Ishikawa (cell line): ENCODE data around the gene CLN5.

Experiments
- CEBPB ChIP-seq: IDR thresholded peaks from 2 replicates; pipeline ENCODE4 v1.6.1; 2012
- CREB1 ChIP-seq: IDR thresholded peaks from 2 replicates; pipeline ENCODE4 v1.6.1; 2012; ENCODE audit warnings: low read depth
- EGR1 ChIP-seq: IDR thresholded peaks from 2 replicates; pipeline ENCODE4 v1.6.1; 2012
- EP300 ChIP-seq: IDR thresholded peaks from 2 replicates; pipeline ENCODE4 v1.6.1; 2012; ENCODE audit warnings: borderline replicate concordance
- FOXM1 ChIP-seq: IDR thresholded peaks from 2 replicates; pipeline ENCODE4 v1.6.1; 2012; ENCODE audit warnings: low read depth, borderline replicate concordance
- NFIC ChIP-seq: IDR thresholded peaks from 2 replicates; pipeline ENCODE4 v1.6.1; 2012
- RAD21 ChIP-seq: IDR thresholded peaks from 2 replicates; pipeline ENCODE4 v1.6.1; 2012; ENCODE audit warnings: low read depth
- TAF1 ChIP-seq: IDR thresholded peaks from 2 replicates; pipeline ENCODE4 v1.6.1; 2012; ENCODE audit warnings: low read depth, mild to moderate bottlenecking
- TCF12 ChIP-seq: IDR thresholded peaks from 2 replicates; pipeline ENCODE4 v1.6.1; 2012; ENCODE audit warnings: low read depth
- TEAD4 ChIP-seq: IDR thresholded peaks from 2 replicates; pipeline ENCODE4 v1.6.1; 2012
- YY1 ChIP-seq: IDR thresholded peaks from 2 replicates; pipeline ENCODE4 v1.6.1; 2012; ENCODE audit warnings: low read depth
- ZBTB7A ChIP-seq: IDR thresholded peaks from 2 replicates; pipeline ENCODE4 v1.6.1; 2012; ENCODE audit warnings: low read depth
- TF ChIP-seq, protein P1 (sequence below): IDR thresholded peaks from 2 replicates; pipeline ENCODE4 v1.6.1; 2012; ENCODE audit warnings: low read depth, mild to moderate bottlenecking
- TF ChIP-seq, protein P2 (sequence below): IDR thresholded peaks from 2 replicates; pipeline ENCODE4 v1.6.1; 2012
- TF ChIP-seq, protein P3 (sequence below): IDR thresholded peaks from 2 replicates; pipeline ENCODE4 v1.6.1; 2012

CLN5 gene

DNA sequence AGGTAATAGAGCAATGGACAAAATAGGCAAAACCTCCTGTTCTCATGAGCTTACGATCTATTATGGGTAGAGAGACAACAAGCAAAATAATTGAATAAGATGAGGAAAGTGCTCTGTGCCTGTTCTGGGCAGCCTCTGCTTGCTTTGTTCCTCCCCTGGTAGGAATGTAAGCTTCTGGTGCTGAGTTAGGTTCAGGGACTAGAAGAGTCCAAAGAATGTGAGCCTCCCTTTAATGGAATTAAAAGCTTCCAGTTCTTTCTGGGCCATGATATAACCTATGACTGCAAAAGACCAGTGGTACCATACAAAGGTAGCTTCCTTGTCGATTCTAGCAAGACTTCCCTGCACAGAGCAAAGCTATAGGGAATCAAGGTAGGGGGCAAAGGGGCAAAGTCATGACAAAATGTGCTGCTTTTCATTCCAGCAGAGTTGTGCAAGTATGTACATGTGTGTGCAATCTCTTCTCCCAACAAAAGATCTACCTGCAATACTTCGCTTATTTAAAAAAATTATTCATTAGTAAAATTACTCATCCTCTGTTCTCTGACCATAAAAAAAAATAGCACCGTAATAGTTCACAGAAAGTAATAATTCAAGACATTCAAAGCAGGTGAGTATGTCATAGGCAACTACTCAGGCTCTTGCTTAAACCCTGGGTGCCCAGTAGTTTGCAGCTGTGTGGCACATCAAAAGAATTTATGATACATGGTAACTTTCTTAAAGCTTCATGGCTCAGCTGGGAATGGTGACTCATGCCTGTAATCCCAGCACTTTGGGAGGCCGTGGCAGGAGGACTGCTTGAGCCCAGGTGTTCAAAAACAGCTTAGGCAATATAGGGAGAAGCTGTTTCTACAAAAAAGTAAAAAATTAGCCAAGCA is 22.2 kb upstream of the CLN5 start:
- no peak for TF ChIP-seq TCF12

DNA sequence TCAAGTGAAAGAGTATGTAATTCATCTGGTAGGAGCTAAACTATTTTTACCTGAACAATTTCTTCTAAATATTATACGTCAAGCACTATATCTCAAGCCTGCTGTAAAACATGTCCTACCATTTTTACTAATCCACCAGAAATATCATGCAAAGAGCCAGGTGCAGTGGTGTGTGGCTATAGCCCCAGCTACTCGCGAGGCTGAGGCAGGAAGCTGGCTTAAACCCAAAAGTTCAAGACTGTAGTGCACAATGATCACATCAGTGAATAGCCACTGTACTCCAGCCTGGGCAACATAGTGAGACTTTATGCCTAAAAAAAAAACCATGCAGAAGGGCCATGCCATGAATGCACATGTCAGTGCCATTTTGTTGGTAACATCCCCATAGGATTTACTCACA is 20.7 kb upstream of the CLN5 start:
- TF ChIP-seq RAD21: no peak
- TF ChIP-seq ZBTB7A: no peak
- TF ChIP-seq, protein P1, sequence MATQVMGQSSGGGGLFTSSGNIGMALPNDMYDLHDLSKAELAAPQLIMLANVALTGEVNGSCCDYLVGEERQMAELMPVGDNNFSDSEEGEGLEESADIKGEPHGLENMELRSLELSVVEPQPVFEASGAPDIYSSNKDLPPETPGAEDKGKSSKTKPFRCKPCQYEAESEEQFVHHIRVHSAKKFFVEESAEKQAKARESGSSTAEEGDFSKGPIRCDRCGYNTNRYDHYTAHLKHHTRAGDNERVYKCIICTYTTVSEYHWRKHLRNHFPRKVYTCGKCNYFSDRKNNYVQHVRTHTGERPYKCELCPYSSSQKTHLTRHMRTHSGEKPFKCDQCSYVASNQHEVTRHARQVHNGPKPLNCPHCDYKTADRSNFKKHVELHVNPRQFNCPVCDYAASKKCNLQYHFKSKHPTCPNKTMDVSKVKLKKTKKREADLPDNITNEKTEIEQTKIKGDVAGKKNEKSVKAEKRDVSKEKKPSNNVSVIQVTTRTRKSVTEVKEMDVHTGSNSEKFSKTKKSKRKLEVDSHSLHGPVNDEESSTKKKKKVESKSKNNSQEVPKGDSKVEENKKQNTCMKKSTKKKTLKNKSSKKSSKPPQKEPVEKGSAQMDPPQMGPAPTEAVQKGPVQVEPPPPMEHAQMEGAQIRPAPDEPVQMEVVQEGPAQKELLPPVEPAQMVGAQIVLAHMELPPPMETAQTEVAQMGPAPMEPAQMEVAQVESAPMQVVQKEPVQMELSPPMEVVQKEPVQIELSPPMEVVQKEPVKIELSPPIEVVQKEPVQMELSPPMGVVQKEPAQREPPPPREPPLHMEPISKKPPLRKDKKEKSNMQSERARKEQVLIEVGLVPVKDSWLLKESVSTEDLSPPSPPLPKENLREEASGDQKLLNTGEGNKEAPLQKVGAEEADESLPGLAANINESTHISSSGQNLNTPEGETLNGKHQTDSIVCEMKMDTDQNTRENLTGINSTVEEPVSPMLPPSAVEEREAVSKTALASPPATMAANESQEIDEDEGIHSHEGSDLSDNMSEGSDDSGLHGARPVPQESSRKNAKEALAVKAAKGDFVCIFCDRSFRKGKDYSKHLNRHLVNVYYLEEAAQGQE: no peak
- TF ChIP-seq CEBPB: no peak

DNA sequence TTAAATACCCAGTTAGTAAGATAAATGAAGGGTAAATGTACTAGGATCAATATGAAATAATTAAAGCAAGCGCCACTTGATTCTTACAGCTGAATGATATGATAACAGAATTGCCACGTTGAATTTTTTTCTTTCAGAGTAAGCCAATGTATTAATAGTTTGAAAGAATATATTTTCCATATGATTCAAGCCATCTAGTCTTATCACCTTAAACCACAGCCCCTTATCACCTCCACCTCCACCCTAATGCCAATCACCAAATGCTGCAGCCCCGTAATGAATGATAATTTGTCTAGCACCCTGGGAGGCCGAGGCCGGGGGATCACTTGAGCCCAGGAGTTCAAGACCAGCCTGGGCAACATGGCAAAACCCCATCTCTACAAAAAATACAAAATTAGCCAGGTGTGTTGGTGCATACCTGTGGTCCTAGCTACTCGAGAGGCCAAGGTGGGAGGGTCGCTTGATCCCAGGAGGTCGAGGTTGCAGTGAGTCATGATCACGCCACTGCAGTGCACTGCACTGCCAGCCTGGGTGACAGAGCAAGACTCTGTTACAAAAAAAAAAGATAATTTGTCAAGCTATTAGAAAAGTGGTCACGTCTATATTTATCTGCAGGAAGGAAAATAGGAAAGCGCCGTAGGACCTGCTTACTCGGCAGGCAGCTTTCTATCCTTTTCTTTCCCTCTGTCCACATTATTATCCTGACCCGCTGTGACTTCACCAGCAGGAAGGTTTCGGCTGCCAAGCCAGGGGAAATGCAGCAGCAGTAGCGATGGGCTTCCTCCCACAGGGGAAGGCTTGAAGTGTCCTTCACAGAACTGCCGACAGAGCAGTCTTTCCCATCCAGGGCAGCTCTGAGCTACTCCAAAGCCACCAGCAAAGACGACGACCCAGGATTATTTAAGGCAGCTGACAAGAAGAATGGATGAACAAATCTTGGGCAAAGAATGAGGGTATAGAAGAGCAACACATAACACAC is 19.7 kb upstream of the CLN5 start:
- TF ChIP-seq, protein P1: no peak
- TF ChIP-seq CEBPB (no peak), EP300 (no peak), FOXM1 (no peak), NFIC (no peak), CREB1 (no peak), TEAD4 (no peak), EGR1 (no peak)
- TF ChIP-seq, protein P2, sequence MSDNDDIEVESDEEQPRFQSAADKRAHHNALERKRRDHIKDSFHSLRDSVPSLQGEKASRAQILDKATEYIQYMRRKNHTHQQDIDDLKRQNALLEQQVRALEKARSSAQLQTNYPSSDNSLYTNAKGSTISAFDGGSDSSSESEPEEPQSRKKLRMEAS: no peak
- TF ChIP-seq, protein P3, sequence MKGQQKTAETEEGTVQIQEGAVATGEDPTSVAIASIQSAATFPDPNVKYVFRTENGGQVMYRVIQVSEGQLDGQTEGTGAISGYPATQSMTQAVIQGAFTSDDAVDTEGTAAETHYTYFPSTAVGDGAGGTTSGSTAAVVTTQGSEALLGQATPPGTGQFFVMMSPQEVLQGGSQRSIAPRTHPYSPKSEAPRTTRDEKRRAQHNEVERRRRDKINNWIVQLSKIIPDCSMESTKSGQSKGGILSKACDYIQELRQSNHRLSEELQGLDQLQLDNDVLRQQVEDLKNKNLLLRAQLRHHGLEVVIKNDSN: no peak

DNA sequence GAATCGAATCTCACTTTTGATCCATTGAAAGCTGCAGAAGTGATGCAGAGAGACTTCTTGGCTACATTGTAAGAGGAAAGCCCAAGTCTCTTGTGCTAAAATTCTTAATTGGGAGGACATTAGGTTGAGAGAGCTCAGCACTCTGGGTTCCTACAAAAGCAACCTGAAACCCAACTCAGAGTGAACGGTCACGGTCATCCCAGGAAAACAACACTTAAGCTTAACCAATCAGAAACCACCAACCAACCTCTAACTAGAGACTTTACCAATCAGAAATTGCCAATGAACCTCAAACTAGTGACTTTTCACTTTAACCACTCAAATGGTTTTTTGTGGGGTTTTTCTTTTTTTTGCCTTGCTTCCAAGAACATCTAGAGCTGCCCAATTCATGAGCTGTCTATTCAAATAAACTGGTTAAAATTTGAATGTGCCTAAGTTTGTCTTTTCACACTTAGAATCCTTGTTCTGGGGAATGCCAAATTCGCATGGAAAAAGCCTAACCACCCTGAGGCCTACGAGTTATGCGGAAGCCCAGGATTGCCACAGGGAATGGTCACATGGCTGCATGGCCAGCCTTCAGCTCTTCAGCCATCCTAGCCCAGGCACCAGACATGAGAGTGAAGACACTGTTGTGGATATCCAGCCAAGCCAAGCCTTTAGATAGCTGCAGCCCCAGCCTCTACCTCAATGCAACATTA is 17.8 kb upstream of the CLN5 start:
- TF ChIP-seq CEBPB (no peak), TEAD4 (no peak), NFIC (no peak)

DNA sequence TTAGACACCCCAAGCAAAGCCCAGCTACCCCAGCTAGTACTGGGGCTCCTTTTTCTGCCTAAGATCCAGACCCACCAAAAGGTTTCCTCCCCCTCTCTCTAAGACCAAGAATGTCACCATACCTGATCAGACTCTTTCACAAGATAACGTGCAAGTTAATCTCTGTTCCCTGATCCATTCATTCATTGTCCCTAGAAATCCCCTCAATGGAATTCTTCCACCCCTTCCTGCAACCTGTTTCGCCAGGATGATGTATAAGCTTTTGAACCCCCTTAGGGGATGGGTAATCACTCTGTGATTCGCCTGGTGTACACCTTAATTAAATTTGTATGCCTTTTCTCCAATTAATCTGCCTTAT is 17.3 kb upstream of the CLN5 start:
- TF ChIP-seq FOXM1 (no peak), TEAD4 (no peak), EP300 (no peak), CREB1 (no peak), TAF1 (no peak), RAD21 (no peak), ZBTB7A (no peak), CEBPB (no peak), NFIC (no peak), EGR1 (no peak), YY1 (no peak), TCF12 (no peak)
- TF ChIP-seq, protein P3: no peak
- TF ChIP-seq, protein P1: no peak
- TF ChIP-seq, protein P2: no peak
